ENCODE results near the gene UQCC5. TPM values are rescaled to one million over a fixed set of nuclear protein-coding genes. Genes with fewer than 3 reads are reported as not detected.

Gene UQCC5
- total and polyA plus RNA-seq, 2 experiments from 2014 or later, result 0.32 to 64.2 TPM

- H3K4me2 ChIP-seq (ENCODE audit: unreplicated experiment), result no peak overlapping the region
- no peak overlapping the region for H2AFZ ChIP-seq
- in situ Hi-C loops (cut with MboI), result no loop called here
- no peaks in the 10 kb centered on the region for H3K9me2 ChIP-seq (ENCODE audit: insufficient read depth)
- 45% methylated on average over 16 of the region's 16 CpGs for WGBS, 2 experiments (ENCODE audit: low coverage in 1 of 2, low lambda C conversion rate in 2 of 2, missing lambda C conversion rate in 2 of 2)
- H3K27me3 ChIP-seq (replicated peaks; ENCODE audit: insufficient read depth), result no peaks in the 10 kb centered on the region
- H3K79me2 ChIP-seq (ENCODE audit: insufficient read depth), result no peaks in the 10 kb centered on the region
- H3K4me1 ChIP-seq (ENCODE audit: insufficient read depth), result peaks cover 23% of the 10 kb centered on the region
- H3K4me3 ChIP-seq, result no peak overlapping the region
- no peak overlapping the region for H3K27ac ChIP-seq
- no peaks in the 10 kb centered on the region for H4K20me1 ChIP-seq (ENCODE audit: insufficient read depth)
- H3K36me3 ChIP-seq (ENCODE audit: low read depth), result peaks cover 7% of the 10 kb centered on the region; the same call in 1 of the 2 replicates
- H3K9ac ChIP-seq, result no peak overlapping the region
- H3K9me3 ChIP-seq (ENCODE audit: low read depth), result no peaks in the 10 kb centered on the region
- peak; percentile 72 for DNase-seq
- H3F3A ChIP-seq (ENCODE audit: insufficient read depth), result 0 out of 2 replicates have a peak, but pooled peaks cover 11% of the 10 kb centered on the region
- TF ChIP-seq EZH2phosphoT487 (IDR thresholded peaks at IDR 0.05; ENCODE audit: insufficient read depth, low read depth) (no peak), EZH2 (IDR thresholded peaks at IDR 0.05; ENCODE audit: insufficient read depth, poor library complexity, severe bottlenecking) (no peak)
These were observed 40.4 kb upstream of the UQCC5 start for GRCh38 chr3:52495777-52496602.

DNA sequence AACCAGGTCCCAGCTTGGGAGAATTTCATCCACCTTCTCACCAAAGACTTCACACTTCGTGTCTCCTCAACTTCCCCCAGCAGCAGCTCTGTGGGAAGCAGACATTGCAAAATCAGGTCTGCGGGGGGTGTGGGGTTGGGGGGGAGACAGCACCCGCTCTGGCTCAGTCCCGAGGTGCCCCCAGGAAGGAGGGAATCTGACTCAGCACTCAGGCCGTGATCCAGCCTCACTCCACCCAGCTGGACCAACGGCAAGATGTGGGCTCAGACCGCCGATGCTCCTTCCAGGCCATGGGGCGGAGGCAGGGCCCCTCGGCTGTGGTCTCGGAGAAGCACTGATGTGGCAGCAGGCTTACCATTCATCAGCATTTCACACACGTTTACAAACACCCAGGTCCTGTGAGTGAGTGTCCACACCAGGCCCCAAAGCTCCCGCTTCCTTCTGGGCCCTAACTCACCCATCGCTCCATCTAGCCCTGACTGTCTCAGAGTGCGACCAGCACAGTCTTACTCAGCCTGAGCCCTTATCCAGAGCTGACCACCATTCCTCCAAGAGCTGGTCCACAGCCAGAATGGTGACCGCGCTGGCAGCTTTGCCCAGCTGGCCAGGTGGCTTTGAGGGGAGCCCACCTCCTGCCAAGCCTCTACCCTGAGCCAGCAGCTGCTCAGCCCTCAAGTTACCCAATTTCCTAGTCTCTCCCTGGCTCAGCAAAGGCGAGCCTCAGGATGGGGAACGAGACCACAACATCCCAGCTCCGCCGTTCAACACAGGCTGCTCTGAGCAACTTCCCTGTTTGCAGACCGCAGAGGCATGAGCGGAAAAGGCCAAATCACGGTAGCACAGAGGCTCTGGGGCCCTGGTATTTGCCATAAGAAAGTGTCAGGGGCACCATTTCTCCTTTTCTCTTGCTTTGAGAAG lies 38.0 kb upstream of the UQCC5 start:
- no peaks in the 10 kb centered on the region for H3K9me2 ChIP-seq (ENCODE audit: insufficient read depth)
- H4K20me1 ChIP-seq (ENCODE audit: insufficient read depth), result no peaks in the 10 kb centered on the region
- H3K9me3 ChIP-seq (ENCODE audit: low read depth), result no peaks in the 10 kb centered on the region
- peak overlapping the region; percentile 58 for H3K27ac ChIP-seq
- 49 to 52% methylated on average over 24 of the region's 24 CpGs for WGBS, 2 experiments (ENCODE audit: low coverage in 1 of 2, low lambda C conversion rate in 2 of 2, missing lambda C conversion rate in 2 of 2)
- peaks cover 23% of the 10 kb centered on the region for H3K4me1 ChIP-seq (ENCODE audit: insufficient read depth)
- H2AFZ ChIP-seq, result peak overlapping the region; percentile 36; the same call in 1 of the 2 replicates
- peak overlapping the region; percentile 44 for H3K4me2 ChIP-seq (ENCODE audit: unreplicated experiment)
- in situ Hi-C loops (cut with MboI), result no loop called here
- no peak overlapping the region for H3K4me3 ChIP-seq
- TF ChIP-seq EZH2 (IDR thresholded peaks at IDR 0.05; ENCODE audit: insufficient read depth, poor library complexity, severe bottlenecking) (no peak), EZH2phosphoT487 (IDR thresholded peaks at IDR 0.05; ENCODE audit: insufficient read depth, low read depth) (no peak)
- no peaks in the 10 kb centered on the region for H3K79me2 ChIP-seq (ENCODE audit: insufficient read depth)
- peak; percentile 86 for DNase-seq
- 0 out of 2 replicates have a peak, but pooled peaks cover 11% of the 10 kb centered on the region for H3F3A ChIP-seq (ENCODE audit: insufficient read depth)
- H3K9ac ChIP-seq, result peak overlapping the region; percentile 51
- H3K27me3 ChIP-seq (replicated peaks; ENCODE audit: insufficient read depth), result no peaks in the 10 kb centered on the region
- no peaks in the 10 kb centered on the region for H3K36me3 ChIP-seq (ENCODE audit: low read depth)

GRCh38 chr3:52501046-52501445 lies 35.4 kb upstream of the UQCC5 start:
- Histone ChIP-seq H4K20me1 (ENCODE audit: insufficient read depth) (no peaks in the 10 kb centered on the region), H3K27me3 (replicated peaks; ENCODE audit: insufficient read depth) (no peaks in the 10 kb centered on the region), H3K4me2 (ENCODE audit: unreplicated experiment) (no peak overlapping the region), H3K36me3 (ENCODE audit: low read depth) (no peaks in the 10 kb centered on the region), H3K27ac (no peak overlapping the region), H3F3A (ENCODE audit: insufficient read depth) (0 out of 2 replicates have a peak, but pooled peaks cover 11% of the 10 kb centered on the region), H3K4me1 (ENCODE audit: insufficient read depth) (peaks cover 16% of the 10 kb centered on the region), H2AFZ (no peak overlapping the region), H3K4me3 (no peak overlapping the region), H3K9me3 (ENCODE audit: low read depth) (no peaks in the 10 kb centered on the region), H3K9me2 (ENCODE audit: insufficient read depth) (no peaks in the 10 kb centered on the region), H3K79me2 (ENCODE audit: insufficient read depth) (no peaks in the 10 kb centered on the region), H3K9ac (no peak overlapping the region)
- WGBS, 2 experiments (ENCODE audit: low coverage in 1 of 2, low lambda C conversion rate in 2 of 2, missing lambda C conversion rate in 2 of 2), result 87 to 93% methylated on average over 9 to 11 of the region's 11 CpGs
- in situ Hi-C loops (cut with MboI), result no loop called here
- TF ChIP-seq EZH2phosphoT487 (IDR thresholded peaks at IDR 0.05; ENCODE audit: insufficient read depth, low read depth), result no peak
- TF ChIP-seq EZH2 (IDR thresholded peaks at IDR 0.05; ENCODE audit: insufficient read depth, poor library complexity, severe bottlenecking), result no peak
- DNase-seq, result no peak

GRCh38 chr3:52502001-52502400 lies 34.4 kb upstream of the UQCC5 start:
- H3K4me2 ChIP-seq (ENCODE audit: unreplicated experiment), result no peak overlapping the region
- H3K36me3 ChIP-seq (ENCODE audit: low read depth), result no peaks in the 10 kb centered on the region
- no peaks in the 10 kb centered on the region for H3K9me3 ChIP-seq (ENCODE audit: low read depth)
- peaks cover 15% of the 10 kb centered on the region for H3K4me1 ChIP-seq (ENCODE audit: insufficient read depth)
- in situ Hi-C loops (cut with MboI), result no loop called here
- no peak overlapping the region for H3K9ac ChIP-seq
- no peak overlapping the region for H3K4me3 ChIP-seq
- H3K27ac ChIP-seq, result no peak overlapping the region
- 74 to 75% methylated on average over 11 of the region's 11 CpGs for WGBS, 2 experiments (ENCODE audit: low coverage in 1 of 2, low lambda C conversion rate in 2 of 2, missing lambda C conversion rate in 2 of 2)
- no peaks in the 10 kb centered on the region for H3K27me3 ChIP-seq (replicated peaks; ENCODE audit: insufficient read depth)
- no peak for TF ChIP-seq EZH2phosphoT487 (IDR thresholded peaks at IDR 0.05; ENCODE audit: insufficient read depth, low read depth)
- TF ChIP-seq EZH2 (IDR thresholded peaks at IDR 0.05; ENCODE audit: insufficient read depth, poor library complexity, severe bottlenecking), result no peak
- DNase-seq, result no peak
- H2AFZ ChIP-seq, result no peak overlapping the region
- no peaks in the 10 kb centered on the region for H3K9me2 ChIP-seq (ENCODE audit: insufficient read depth)
- no peaks in the 10 kb centered on the region for H4K20me1 ChIP-seq (ENCODE audit: insufficient read depth)
- H3K79me2 ChIP-seq (ENCODE audit: insufficient read depth), result no peaks in the 10 kb centered on the region
- H3F3A ChIP-seq (ENCODE audit: insufficient read depth), result 0 out of 2 replicates have a peak, but pooled peaks cover 11% of the 10 kb centered on the region
